ENCODE data around the gene FOXO6. TPM values are rescaled to one million over a fixed set of nuclear protein-coding genes. Genes with fewer than 3 reads are reported as not detected.

Gene FOXO6
- total and polyA plus RNA-seq, 2 donors (not counting 1 experiment from before 2014, with no cell fraction given) = 0.06 to 0.15 TPM

DNA sequence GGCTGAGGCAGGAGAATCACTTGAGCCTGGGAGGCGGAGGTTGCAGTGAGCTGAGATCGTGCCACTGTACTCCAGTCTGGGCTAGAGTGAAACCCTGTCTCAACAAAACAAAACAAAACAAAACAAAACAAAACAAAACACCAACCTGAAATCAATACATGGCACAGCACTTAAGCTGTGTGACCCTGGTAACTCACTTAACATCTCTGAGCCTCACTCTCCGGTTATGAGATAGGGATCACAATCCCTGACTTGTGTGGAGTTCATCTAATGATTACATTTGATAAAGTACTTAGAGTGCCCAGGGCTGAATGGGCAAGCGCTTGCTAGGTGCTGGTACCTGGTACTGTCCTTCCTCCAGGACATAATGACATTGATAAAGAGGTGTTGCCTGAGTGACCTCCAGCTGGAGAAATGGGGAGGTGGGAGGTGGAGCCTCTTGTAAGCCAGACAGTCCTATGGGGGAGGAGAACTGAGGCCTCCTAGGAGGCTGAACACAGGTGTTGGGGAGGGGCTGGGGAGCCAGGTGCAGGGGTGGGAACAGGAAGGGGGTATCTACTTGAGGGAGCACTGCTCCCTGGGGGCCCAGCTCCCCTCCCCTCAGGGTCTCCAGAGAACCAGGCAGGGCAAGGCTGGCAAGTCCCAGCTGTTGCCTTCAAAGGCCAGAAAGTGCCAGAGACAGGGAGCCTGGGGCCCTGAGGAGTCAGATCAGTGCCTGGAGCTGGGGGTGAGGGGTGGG, 17.9 kb downstream of the FOXO6 start:
- H3K4me3 ChIP-seq (ENCODE audit: control extremely low read depth in 1 of 5, extremely low read depth in 1 of 5, insufficient read depth in 1 of 5, low read depth in 2 of 5, low read length in 4 of 5) = no peak overlapping the region
- Mint-ChIP-seq H3K27me3 (peaks cover 57% of the 10 kb centered on the region), H3K4me1 (peaks cover 24% of the 10 kb centered on the region), H3K27ac (no peak overlapping the region), H3K4me3 (no peak overlapping the region), H3K9me3 (ENCODE audit: insufficient read depth) (no peaks in the 10 kb centered on the region)
- ChIA-PET POLR2A (no interaction called here), CTCF (interaction anchor here (1.3 to 1.5 kb wide), 2 partner anchors 17 to 21 kb away, joined by 3 to 4 read pairs; partner anchors contain the start of gene FOXO6)
- DNase-seq (no peak), ATAC-seq (ENCODE audit: low read depth) (no peak)
- peaks cover 0 to 51% (median 19%) of the 10 kb centered on the region in 4 experiments for H3K27me3 ChIP-seq (replicated peaks in 1 of 4; ENCODE audit: control extremely low read depth in 1 of 4, control insufficient read depth in 3 of 4, insufficient read depth in 4 of 4, low read length in 3 of 4)
- no peak overlapping the region for H3K27ac ChIP-seq (ENCODE audit: low read length in 2 of 2)
- peaks cover 0 to 4% (median 0%) of the 10 kb centered on the region in 3 donors for H3K9me3 ChIP-seq (ENCODE audit: control extremely low read depth in 1 of 3, control insufficient read depth in 2 of 3, insufficient read depth in 1 of 3, low read length in 2 of 3)
- intact Hi-C loops (cut with micrococcal nuclease) = no loop called here
- no peaks in the 10 kb centered on the region for H4K20me1 ChIP-seq (ENCODE audit: control insufficient read depth, insufficient read depth, low read length, poor library complexity, severe bottlenecking)
- 100% methylated on average over 2 of the region's 4 CpGs for WGBS (ENCODE audit: insufficient coverage)
- no peak overlapping the region for H2AFZ ChIP-seq (ENCODE audit: insufficient read depth, low read depth, low read length, poor library complexity, severe bottlenecking)
- H3K9ac ChIP-seq (ENCODE audit: low read length) = no peak overlapping the region
- TF ChIP-seq, protein P1, sequence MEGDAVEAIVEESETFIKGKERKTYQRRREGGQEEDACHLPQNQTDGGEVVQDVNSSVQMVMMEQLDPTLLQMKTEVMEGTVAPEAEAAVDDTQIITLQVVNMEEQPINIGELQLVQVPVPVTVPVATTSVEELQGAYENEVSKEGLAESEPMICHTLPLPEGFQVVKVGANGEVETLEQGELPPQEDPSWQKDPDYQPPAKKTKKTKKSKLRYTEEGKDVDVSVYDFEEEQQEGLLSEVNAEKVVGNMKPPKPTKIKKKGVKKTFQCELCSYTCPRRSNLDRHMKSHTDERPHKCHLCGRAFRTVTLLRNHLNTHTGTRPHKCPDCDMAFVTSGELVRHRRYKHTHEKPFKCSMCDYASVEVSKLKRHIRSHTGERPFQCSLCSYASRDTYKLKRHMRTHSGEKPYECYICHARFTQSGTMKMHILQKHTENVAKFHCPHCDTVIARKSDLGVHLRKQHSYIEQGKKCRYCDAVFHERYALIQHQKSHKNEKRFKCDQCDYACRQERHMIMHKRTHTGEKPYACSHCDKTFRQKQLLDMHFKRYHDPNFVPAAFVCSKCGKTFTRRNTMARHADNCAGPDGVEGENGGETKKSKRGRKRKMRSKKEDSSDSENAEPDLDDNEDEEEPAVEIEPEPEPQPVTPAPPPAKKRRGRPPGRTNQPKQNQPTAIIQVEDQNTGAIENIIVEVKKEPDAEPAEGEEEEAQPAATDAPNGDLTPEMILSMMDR (IDR thresholded peaks at IDR 0.05) = no peak
- no peak for TF ChIP-seq EZH2 (IDR thresholded peaks at IDR 0.05; ENCODE audit: borderline replicate concordance, insufficient read depth, low read depth, low read length, poor library complexity, severe bottlenecking)
- H3K36me3 ChIP-seq (replicated peaks in 1 of 2; ENCODE audit: control extremely low read depth in 1 of 2, control insufficient read depth in 1 of 2, extremely low read depth in 1 of 2, insufficient read depth in 2 of 2, low read length in 1 of 2) = no peaks in the 10 kb centered on the region
- no peak overlapping the region for H3K4me2 ChIP-seq (replicated peaks; ENCODE audit: low read depth, low read length, poor library complexity, severe bottlenecking)
- H3K79me2 ChIP-seq (ENCODE audit: control insufficient read depth, insufficient read depth, low read length) = no peaks in the 10 kb centered on the region
- H3K4me1 ChIP-seq (ENCODE audit: control insufficient read depth in 2 of 2, insufficient read depth in 2 of 2, low read length in 2 of 2) = peaks cover 19 to 26% of the 10 kb centered on the region in 2 donors

DNA sequence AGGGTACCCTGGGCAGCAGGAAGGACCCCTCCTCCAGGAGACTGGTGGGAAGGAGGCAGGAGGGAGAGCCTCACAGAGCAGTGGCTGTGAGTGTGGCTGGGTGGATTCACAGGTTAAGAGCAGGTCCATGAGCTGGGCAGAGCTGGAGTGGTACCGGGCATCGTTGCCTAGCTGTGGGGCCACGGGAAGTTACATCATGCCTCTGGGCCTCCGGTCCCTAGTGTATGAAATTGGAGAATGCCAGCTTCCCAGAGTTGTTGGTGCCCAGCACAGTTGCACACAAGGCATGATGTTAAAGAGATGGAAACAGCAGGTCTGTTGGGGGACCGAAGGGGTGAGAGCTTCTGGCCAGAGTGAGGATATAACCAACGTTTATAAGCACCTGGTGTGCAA, 18.5 kb downstream of the FOXO6 start:
- peaks cover 0 to 57% (median 22%) of the 10 kb centered on the region in 4 experiments for H3K27me3 ChIP-seq (replicated peaks in 1 of 4; ENCODE audit: control extremely low read depth in 1 of 4, control insufficient read depth in 3 of 4, insufficient read depth in 4 of 4, low read length in 3 of 4)
- Mint-ChIP-seq H3K4me1 (peaks cover 24% of the 10 kb centered on the region), H3K9me3 (ENCODE audit: insufficient read depth) (no peaks in the 10 kb centered on the region), H3K27me3 (peaks cover 62% of the 10 kb centered on the region), H3K27ac (no peak overlapping the region), H3K4me3 (peak overlapping the region; percentile 40)
- no peak for TF ChIP-seq EZH2 (IDR thresholded peaks at IDR 0.05; ENCODE audit: borderline replicate concordance, insufficient read depth, low read depth, low read length, poor library complexity, severe bottlenecking)
- TF ChIP-seq, protein P1 (IDR thresholded peaks at IDR 0.05) = no peak
- no peaks in the 10 kb centered on the region for H3K79me2 ChIP-seq (ENCODE audit: control insufficient read depth, insufficient read depth, low read length)
- CTCF ChIA-PET = interaction anchor here (1.3 to 1.5 kb wide), 2 partner anchors 18 to 22 kb away, joined by 3 to 4 read pairs; partner anchors contain the start of gene FOXO6
- no peaks in the 10 kb centered on the region for H4K20me1 ChIP-seq (ENCODE audit: control insufficient read depth, insufficient read depth, low read length, poor library complexity, severe bottlenecking)
- DNase-seq = no peak
- no peak overlapping the region for H3K4me3 ChIP-seq (ENCODE audit: control extremely low read depth in 1 of 5, extremely low read depth in 1 of 5, insufficient read depth in 1 of 5, low read depth in 2 of 5, low read length in 4 of 5)
- H3K4me1 ChIP-seq (ENCODE audit: control insufficient read depth in 2 of 2, insufficient read depth in 2 of 2, low read length in 2 of 2) = peaks cover 19 to 32% of the 10 kb centered on the region in 2 donors
- intact Hi-C loops (cut with micrococcal nuclease) = no loop called here
- H3K9ac ChIP-seq (ENCODE audit: low read length) = no peak overlapping the region
- WGBS (ENCODE audit: insufficient coverage) = 59% methylated on average over 6 of the region's 6 CpGs
- POLR2A ChIA-PET = no interaction called here
- no peaks in the 10 kb centered on the region for H3K36me3 ChIP-seq (replicated peaks in 1 of 2; ENCODE audit: control extremely low read depth in 1 of 2, control insufficient read depth in 1 of 2, extremely low read depth in 1 of 2, insufficient read depth in 2 of 2, low read length in 1 of 2)
- no peak for ATAC-seq (ENCODE audit: low read depth)
- H2AFZ ChIP-seq (ENCODE audit: insufficient read depth, low read depth, low read length, poor library complexity, severe bottlenecking) = no peak overlapping the region
- no peak overlapping the region for H3K27ac ChIP-seq (ENCODE audit: low read length in 2 of 2)
- H3K9me3 ChIP-seq (ENCODE audit: control extremely low read depth in 1 of 3, control insufficient read depth in 2 of 3, insufficient read depth in 1 of 3, low read length in 2 of 3) = peaks cover 0 to 4% (median 0%) of the 10 kb centered on the region in 3 donors
- no peak overlapping the region for H3K4me2 ChIP-seq (replicated peaks; ENCODE audit: low read depth, low read length, poor library complexity, severe bottlenecking)

All from B cell (primary cell).